AG04450 (cell line): ENCODE data around the gene FOXO1. TPM values are rescaled to one million over a fixed set of nuclear protein-coding genes. Genes with fewer than 3 reads are reported as not detected.

Source experiments
- CTCF ChIA-PET: fragments of 300-600, 350-600 bp; formaldehyde crosslinking; extraction: SDS; loops from one replicate; lab custom pipeline; 2022; ENCODE audit warnings: antibody characterized with exemption, inconsistent platforms; lab: Charles Lee
- POLR2A ChIA-PET: fragments of 350-600 bp; formaldehyde crosslinking; extraction: SDS; loops from one replicate; lab custom pipeline; 2021; ENCODE audit warnings: antibody characterized with exemption, inconsistent platforms; lab: Yijun Ruan, JAX
- DNase-seq: peaks from one replicate; pipeline ENCODE4 v3.0.0-alpha.2; 2011; ENCODE audit warnings: low read depth, low spot score
- H3K27ac ChIP-seq: one replicate; pipeline ENCODE4 v1.5.1; 2012; ENCODE audit warnings: low read depth, low read length, control low read depth
- H3K27me3 ChIP-seq: one replicate; pipeline ENCODE4 v1.6.0; 2012; ENCODE audit warnings: low read length; ENCODE audit not compliant: control insufficient read depth, insufficient read depth
- H3K4me3 ChIP-seq: 2 replicates; pipeline ENCODE4 v1.5.1; 2011; ENCODE audit warnings: mild to moderate bottlenecking, low read depth, low read length, control low read depth
- H3K9me3 ChIP-seq: 2 replicates; pipeline ENCODE4 v1.5.1; 2012; ENCODE audit warnings: low read length; ENCODE audit not compliant: control insufficient read depth, insufficient read depth
- CTCF ChIP-seq: IDR thresholded peaks from 2 replicates; pipeline ENCODE4 v1.5.1; 2011; ENCODE audit warnings: low read depth, low read length, control low read depth, inconsistent platforms
- polyA plus RNA-seq: library from polyadenylated mRNA; depleted of rRNA; stranded (reverse); fragments of >200 nt; gene quantifications from 2 replicates; pipeline ENCODE4 v1.2.3, GENCODE V29; 2011

The FOXO1 gene
- polyA plus RNA-seq, 1 experiment = 0.19 TPM

GRCh38 chr13:40662866-40663265 is 3.6 kb downstream of the FOXO1 start:
- DNase-seq = no peak
- CTCF ChIA-PET = no interaction called here
- H3K27ac ChIP-seq = no peak overlapping the region
- no peak overlapping the region for H3K4me3 ChIP-seq
- H3K9me3 ChIP-seq = peaks cover 7% of the 10 kb centered on the region; the same call in 1 of the 2 replicates
- H3K27me3 ChIP-seq = peaks cover 34% of the 10 kb centered on the region
- POLR2A ChIA-PET = no interaction called here
- no peak for TF ChIP-seq CTCF

GRCh38 chr13:40661875-40662665 is 4.4 kb downstream of the FOXO1 start:
- TF ChIP-seq CTCF = no peak
- Histone ChIP-seq H3K27ac (no peak overlapping the region), H3K4me3 (no peak overlapping the region), H3K27me3 (peaks cover 28% of the 10 kb centered on the region), H3K9me3 (peaks cover 7% of the 10 kb centered on the region; the same call in 1 of the 2 replicates)
- ChIA-PET CTCF (no interaction called here), POLR2A (no interaction called here)
- no peak for DNase-seq

GRCh38 chr13:40660692-40661091 is 5.7 kb downstream of the FOXO1 start:
- POLR2A ChIA-PET = no interaction called here

GRCh38 chr13:40660141-40660664 is 6.2 kb downstream of the FOXO1 start:
- DNase-seq = no peak
- ChIA-PET POLR2A (no interaction called here), CTCF (no interaction called here)
- Histone ChIP-seq H3K9me3 (peaks cover 3% of the 10 kb centered on the region; the same call in 1 of the 2 replicates), H3K27me3 (peaks cover 22% of the 10 kb centered on the region), H3K4me3 (no peak overlapping the region), H3K27ac (no peak overlapping the region)
- TF ChIP-seq CTCF = no peak

More at GRCh38 chr13:40660692-40661091, 5.7 kb downstream of the FOXO1 start:
- no peak for DNase-seq
- no peak for TF ChIP-seq CTCF
- Histone ChIP-seq H3K27ac (no peak overlapping the region), H3K9me3 (peaks cover 3% of the 10 kb centered on the region; the same call in 1 of the 2 replicates), H3K27me3 (peaks cover 25% of the 10 kb centered on the region), H3K4me3 (no peak overlapping the region)
- CTCF ChIA-PET = no interaction called here

- Histone ChIP-seq H3K4me3 (no peak overlapping the region), H3K27ac (no peak overlapping the region), H3K27me3 (peaks cover 4% of the 10 kb centered on the region), H3K9me3 (no peaks in the 10 kb centered on the region)
- no peak for DNase-seq
- POLR2A ChIA-PET = no interaction called here
- CTCF ChIA-PET = no interaction called here
- TF ChIP-seq CTCF = no peak
Observed at GRCh38 chr13:40657951-40658350, 8.5 kb downstream of the FOXO1 start.
